SK-N-MC (cell line): ENCODE results near the gene TMEM52.

ENCODE experiments used
- EZH2 ChIP-seq: fragments of 200-600 bp; sonication (generic); IDR thresholded peaks from one replicate; pipeline ENCODE4 v1.6.1; 2017; ENCODE audit warnings: antibody characterized with exemption
- FOXP2 ChIP-seq: optimal IDR thresholded peaks from 2 replicates; pipeline ENCODE3; 2011; ENCODE audit warnings: mild to moderate bottlenecking, moderate library complexity; ENCODE audit not compliant: insufficient read depth; ENCODE audit errors: extremely low read length, control extremely low read depth
- POLR2AphosphoS5 ChIP-seq: IDR thresholded peaks from 2 replicates; pipeline ENCODE4 v1.6.1; 2012; ENCODE audit warnings: mild to moderate bottlenecking, low read depth, low read length, borderline replicate concordance

GRCh38 chr1:1942753-1943656 is 23.9 kb upstream of the TMEM52 start:
- TF ChIP-seq EZH2 (no peak), POLR2AphosphoS5 (0 out of 2 replicates have a peak, but pooled peaks have one; percentile 48), FOXP2 (no peak)
